HG02884 (cell line): ENCODE results near the gene LMX1B.
"Not testable (repeated sequence)": the region's sequence is repeated elsewhere in the genome, so short reads cannot be mapped to it uniquely, and the experiment has no call there.

Source experiments
- ATAC-seq: cut with Tn5 transposase; IDR thresholded peaks from one replicate; pipeline ENCODE4 v1.9.1; 2021; ENCODE audit warnings: mild to moderate bottlenecking, moderate library complexity; ENCODE audit not compliant: unreplicated experiment

Gene LMX1B

DNA sequence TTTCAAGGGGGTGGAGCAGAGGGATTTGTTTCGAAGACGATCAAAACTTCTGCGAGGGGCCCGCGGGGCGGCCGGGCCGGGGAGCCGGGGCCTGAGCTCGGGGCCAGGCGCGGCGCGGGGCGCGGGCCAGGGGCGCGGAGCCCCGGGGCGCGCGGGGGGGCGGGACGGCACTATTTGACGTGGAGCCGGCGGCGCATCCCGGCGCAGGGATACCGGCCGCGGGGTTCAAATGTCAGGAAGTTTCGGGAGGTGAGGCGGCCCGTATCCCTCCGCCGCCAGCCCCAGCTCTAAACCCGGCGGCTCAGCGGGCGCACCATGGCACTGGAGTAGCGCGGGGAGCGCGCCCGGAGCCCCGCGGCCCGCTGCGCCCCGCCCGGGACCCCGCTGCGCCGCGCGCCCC lies at the start of gene LMX1B:
Gene LMX1B (plus strand): TSS at position 278 of the 400 bp plus-strand sequence. CDS start 522 bp downstream, outside the sequence.
- no peak for ATAC-seq

- ATAC-seq, result no peak
These were observed 49.6 kb upstream of the LMX1B start for GRCh38 chr9:126564128-126564527.

DNA sequence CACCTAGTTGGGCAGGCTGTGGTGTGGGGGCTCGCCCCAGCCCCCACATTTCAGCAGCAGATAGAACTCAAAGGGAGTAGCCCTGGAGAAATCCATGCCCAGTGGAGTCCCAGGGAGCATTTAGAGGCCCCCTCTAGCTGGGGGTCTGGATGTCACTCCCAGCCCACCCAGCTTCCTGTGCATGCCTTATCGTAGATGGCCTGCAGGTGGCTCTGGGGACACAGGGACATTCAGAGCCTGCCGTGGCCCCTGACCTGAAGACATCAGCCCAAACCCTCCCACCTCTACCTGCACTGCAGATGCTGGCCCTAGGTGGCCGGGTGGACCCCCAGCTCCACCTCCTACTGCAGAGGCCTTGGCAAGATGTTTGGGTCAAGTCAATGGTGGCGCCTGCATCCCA lies 49.0 kb upstream of the LMX1B start:
- ATAC-seq, result no peak

GRCh38 chr9:126565336-126566128 lies 48.2 kb upstream of the LMX1B start:
- no peak for ATAC-seq

DNA sequence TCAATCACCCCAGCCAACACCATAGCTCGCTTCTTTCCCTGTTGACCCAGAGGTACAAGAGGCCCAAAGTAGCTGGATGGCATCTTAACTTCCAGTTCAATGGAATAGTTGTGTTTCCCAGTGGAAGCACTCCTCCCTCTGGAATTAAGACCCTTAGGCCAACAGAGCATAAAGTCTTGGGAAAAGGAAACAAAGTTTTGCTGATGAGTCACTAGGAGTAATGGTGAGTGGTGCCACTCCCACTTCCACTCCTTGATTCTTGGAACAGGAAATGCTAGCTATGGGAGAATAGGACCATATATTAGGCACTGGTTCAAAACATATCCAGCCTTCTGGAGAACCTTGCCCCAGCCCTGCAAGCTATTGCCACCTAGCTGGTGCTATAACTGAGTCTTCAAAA lies 44.7 kb upstream of the LMX1B start:
- ATAC-seq, result no peak

GRCh38 chr9:126578029-126578428 lies 35.7 kb upstream of the LMX1B start:
- ATAC-seq, result no peak

DNA sequence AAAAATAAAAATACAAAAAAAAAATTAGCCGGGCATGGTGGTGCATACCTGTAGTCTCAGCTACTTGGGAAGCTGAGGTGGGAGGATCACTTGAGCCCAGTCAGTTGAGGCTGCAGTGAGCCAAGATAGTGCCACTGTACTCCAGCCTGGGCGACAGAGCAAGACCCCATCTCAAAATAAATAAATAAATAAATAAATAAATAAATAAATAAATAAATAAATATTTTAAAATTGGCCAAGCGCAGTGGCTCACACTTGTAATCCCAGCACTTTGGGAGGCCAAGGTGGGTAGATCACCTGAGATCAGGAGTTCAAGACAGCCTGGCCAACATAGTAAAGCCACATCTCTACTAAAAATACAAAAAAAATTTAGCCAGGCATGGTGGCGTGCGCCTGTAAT lies 33.4 kb upstream of the LMX1B start:
- not testable (repeated sequence) for ATAC-seq

DNA sequence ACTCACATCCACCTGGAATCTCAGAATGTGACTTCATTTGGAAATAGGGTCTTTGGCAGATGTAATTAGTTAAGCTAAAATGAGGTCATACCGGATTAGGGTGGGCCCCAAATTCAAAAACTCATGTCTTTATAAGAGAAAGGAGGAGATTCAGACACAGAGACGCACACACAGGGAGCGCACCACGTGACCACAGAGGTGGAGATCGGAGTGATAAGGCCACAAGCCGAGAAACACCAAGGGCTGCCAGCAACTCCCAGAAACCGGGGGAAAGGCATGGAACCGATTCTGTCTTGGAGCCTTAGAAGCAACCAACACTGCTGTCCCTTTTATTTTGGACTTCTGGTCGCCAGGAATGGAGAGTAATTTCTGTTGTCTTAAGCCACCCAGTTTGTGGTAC lies 31.8 kb upstream of the LMX1B start:
- no peak for ATAC-seq

DNA sequence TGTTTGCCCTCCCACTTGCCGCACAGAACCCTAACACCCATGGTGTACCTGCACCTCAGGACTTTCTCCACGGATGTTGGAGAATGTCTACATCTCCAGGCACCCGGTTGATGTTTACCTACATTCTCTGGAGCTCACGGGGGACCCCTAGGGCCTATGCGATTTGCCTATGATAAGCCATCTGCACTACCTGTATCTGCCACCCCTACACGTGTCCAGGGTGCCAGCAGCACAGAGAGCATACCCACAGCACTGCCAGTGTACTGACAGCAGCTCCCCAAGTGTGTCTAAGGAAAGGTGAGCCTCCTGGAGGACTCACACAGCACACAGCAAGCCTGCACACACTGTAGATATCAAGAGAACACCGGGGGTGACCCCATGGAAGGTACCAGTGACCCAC lies 31.3 kb upstream of the LMX1B start:
- no peak for ATAC-seq

- ATAC-seq, result no peak
These were observed 30.5 kb upstream of the LMX1B start for GRCh38 chr9:126583144-126583760.

DNA sequence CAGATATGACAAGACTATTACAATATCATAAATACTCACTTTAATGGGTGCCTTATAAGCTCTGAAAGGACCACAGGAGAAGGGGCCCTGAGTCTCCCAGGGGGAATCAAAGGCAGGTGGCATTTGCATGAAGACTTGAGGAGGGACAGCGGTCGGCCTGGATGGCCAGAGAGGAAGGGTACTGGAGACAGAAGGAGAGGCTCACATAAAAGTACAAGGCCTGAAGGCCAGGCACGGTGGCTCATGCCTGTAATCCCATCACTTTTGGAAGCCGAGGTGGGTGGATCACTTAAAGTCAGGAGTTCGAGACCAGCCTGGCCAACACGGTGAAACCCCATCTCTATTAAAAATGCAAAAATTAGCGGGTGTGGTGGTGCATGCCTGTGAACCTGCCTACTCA lies 29.1 kb upstream of the LMX1B start:
- ATAC-seq, result no peak

GRCh38 chr9:126586236-126586635 lies 27.5 kb upstream of the LMX1B start:
- no peak for ATAC-seq

DNA sequence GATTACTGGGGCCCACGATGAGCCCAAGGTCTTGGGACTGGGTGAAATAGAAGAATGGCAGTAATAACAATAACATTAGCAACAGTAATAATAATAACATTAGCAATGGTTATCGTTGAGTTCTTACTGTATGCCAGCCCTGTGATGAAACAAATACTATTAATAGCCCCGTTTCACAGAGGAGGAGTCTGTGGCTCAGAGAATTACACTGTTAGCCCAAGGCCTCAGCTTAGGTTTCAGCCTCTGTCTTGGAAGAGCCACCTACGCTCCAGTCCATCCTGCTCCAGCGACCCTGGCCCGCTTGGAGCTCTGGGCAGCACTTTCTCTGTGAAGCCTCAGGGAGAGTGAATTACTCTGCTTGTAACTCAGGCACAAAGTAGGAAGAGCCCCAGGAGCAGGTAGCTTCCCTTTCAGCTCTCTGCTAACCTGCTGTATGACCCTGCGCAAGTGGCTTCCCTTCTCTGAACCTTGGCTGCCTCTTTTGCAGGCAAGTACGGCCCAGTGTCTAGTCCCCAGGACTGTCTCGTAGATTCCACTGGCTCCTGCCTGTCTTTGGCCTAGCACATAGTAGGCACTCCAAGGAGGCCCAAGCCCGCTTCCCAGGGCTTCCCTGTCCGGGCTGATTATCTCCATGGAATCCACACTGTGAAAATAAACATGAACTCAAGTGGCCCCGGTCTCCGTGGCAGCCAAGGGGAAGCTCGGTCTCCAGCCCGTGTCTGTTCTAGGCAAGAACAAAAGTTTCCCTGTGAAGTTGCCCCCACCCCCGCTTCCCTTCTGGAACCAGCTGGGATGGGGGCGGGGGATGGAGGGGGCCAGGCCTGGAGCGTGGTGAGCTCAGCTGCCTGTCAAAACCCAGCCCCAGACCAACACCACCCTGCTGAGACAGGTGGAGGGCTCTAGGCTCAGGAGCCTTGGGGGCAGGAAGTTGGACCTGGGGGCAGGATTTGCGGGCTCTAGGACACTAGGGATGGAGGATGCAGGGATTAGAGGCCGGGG lies 26.2 kb upstream of the LMX1B start:
- ATAC-seq, result no peak

GRCh38 chr9:126588491-126589168 lies 25.1 kb upstream of the LMX1B start:
- ATAC-seq, result no peak

GRCh38 chr9:126589349-126589748 lies 24.4 kb upstream of the LMX1B start:
- ATAC-seq, result no peak

GRCh38 chr9:126591083-126591482 lies 22.6 kb upstream of the LMX1B start:
- ATAC-seq, result no peak

GRCh38 chr9:126591922-126592321 lies 21.8 kb upstream of the LMX1B start:
- ATAC-seq, result no peak

DNA sequence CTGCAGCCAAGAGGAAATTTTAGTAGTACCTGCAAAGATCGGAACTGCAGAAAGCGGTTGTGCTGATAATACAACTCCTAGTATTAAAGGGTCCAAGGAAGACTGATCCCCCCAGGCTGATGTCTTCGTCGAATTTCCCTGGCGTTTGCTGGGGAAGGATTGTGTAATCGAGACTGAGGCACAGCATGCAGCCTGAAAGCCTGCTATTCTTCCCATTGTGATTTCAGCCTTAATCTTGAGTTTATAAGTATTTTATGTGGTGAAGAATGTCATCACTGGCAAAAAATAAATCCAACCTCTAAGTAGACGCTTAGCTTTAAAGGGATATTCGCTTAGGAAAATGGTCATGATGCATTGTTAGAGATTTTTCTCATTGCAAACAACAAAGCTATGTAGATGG lies 21.3 kb upstream of the LMX1B start:
- no peak for ATAC-seq

- ATAC-seq, result no peak
These were observed 17.7 kb upstream of the LMX1B start for GRCh38 chr9:126595982-126596381.

DNA sequence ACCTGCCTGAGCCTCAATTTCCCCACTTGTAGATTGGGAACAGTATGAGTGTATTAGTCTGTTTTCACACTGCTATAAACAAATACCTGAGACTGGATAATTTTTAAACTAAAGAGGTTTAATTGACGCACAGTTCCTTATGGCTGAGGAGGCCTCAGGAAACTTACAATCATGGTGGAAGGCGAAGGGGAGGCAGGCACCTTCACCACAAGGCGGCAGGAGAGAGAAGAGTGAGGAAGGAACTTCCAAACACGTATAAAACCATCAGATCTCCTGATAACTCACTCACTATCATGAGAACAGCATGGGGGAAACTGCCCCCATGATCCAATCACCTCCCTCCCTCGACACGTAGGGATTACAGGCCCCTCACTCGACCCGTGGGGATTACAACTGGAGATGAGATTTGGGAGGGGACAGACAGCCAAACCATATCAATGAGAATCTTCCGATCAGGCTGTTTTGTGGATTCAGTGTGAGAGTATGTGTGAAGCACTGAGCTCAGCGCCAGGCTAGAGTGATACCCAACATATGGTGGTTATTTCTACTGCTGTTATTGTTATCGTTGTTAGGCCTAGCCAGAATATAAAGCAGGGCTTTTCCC lies 14.6 kb upstream of the LMX1B start:
- ATAC-seq, result no peak
